ENCODE data around the gene JUP.
A peak's percentile ranks its signal among the peaks of the same experiment; 100 is the strongest.

Gene JUP

GRCh38 chr17:41806685-41807445 is 20.4 kb upstream of the JUP start:
- no peak for DNase-seq

- DNase-seq: no peak
These were observed 16.8 kb upstream of the JUP start for GRCh38 chr17:41803049-41804020.

- peak; percentile 56 for DNase-seq
These were observed 15.1 kb upstream of the JUP start for GRCh38 chr17:41801374-41802271.

- no peak for DNase-seq
These were observed 14.3 kb upstream of the JUP start for GRCh38 chr17:41800601-41801373.

GRCh38 chr17:41799366-41799765 is 12.9 kb upstream of the JUP start:
- no peak for DNase-seq

- DNase-seq: no peak
These were observed 10.9 kb upstream of the JUP start for GRCh38 chr17:41797377-41797776.

GRCh38 chr17:41796121-41796895 is 9.8 kb upstream of the JUP start:
- no peak for DNase-seq

GRCh38 chr17:41794540-41794975 is 8.0 kb upstream of the JUP start:
- DNase-seq: no peak

- no peak for DNase-seq
These were observed 7.5 kb upstream of the JUP start for GRCh38 chr17:41793784-41794539.

GRCh38 chr17:41792845-41793783 is 6.6 kb upstream of the JUP start:
- no peak for DNase-seq

- DNase-seq: no peak
These were observed 509 bp upstream of the JUP start for GRCh38 chr17:41787021-41787418.

- no peak for DNase-seq
These were observed 668 bp downstream of the JUP start for GRCh38 chr17:41785859-41786226.

GRCh38 chr17:41785091-41785858 is 1.2 kb downstream of the JUP start:
- no peak for DNase-seq

GRCh38 chr17:41784207-41784744 is 2.2 kb downstream of the JUP start:
- no peak for DNase-seq

GRCh38 chr17:41782142-41782541 is 4.4 kb downstream of the JUP start:
- no peak for DNase-seq

- DNase-seq: no peak
These were observed 5.0 kb downstream of the JUP start for GRCh38 chr17:41781404-41782110.

GRCh38 chr17:41779954-41780353 is 6.6 kb downstream of the JUP start:
- DNase-seq: no peak
